Lower lobe of right lung (tissue), 2 donors: ENCODE measurements around the gene CD24. TPM values are rescaled to one million over a fixed set of nuclear protein-coding genes. Genes with fewer than 3 reads are reported as not detected.

Experiments used
- ATAC-seq, 2 donors: fragments of 200-7000 bp; cut with Tn5 transposase; one replicate each; pipeline ENCODE4 v1.9.1; 2020 to 2022; ENCODE audit warnings: mild to moderate bottlenecking in 2 of 2, moderate library complexity in 2 of 2
- DNase-seq: peaks from one replicate; pipeline ENCODE4 v3.0.0-alpha.2; 2020
- H3K27ac ChIP-seq: fragments of 200-600 bp; one replicate; pipeline ENCODE4 v1.8.0; 2022
- H3K27me3 ChIP-seq: fragments of 200-600 bp; one replicate; pipeline ENCODE4 v1.8.0; 2022; ENCODE audit warnings: low read depth
- H3K36me3 ChIP-seq: fragments of 200-600 bp; one replicate; pipeline ENCODE4 v1.8.0; 2022; ENCODE audit warnings: mild to moderate bottlenecking
- H3K4me1 ChIP-seq: fragments of 200-600 bp; one replicate; pipeline ENCODE4 v1.8.0; 2022
- H3K4me3 ChIP-seq: fragments of 200-600 bp; one replicate; pipeline ENCODE4 v1.8.0; 2022; ENCODE audit warnings: mild to moderate bottlenecking
- H3K9me3 ChIP-seq: fragments of 200-600 bp; one replicate; pipeline ENCODE4 v1.8.0; 2022
- intact Hi-C: fragments of 100-400 bp; cut with DNase I; formaldehyde crosslinking; loops from one replicate; pipeline ENCODE4 v1.11.0; 2022
- total RNA-seq: library from RNA; stranded (reverse); fragmentation: NEBNext Ultra II Directional; extraction: Animal tissue kit (Norgen Biotek cat#: 25700); gene quantifications from one replicate; pipeline ENCODE4 v1.2.1, GENCODE V29; 2021
- TF ChIP-seq, protein P1 (sequence below): fragments of 200-600 bp; IDR thresholded peaks from one replicate; pipeline ENCODE4 v1.8.0; 2022; ENCODE audit warnings: antibody characterized with exemption, mild to moderate bottlenecking
- donor health status: DM: no; HTN: yes; CAD: no; lungs with severe emphysema.

Gene CD24
- total RNA-seq, 1 donor from 2014 or later: 33.1 TPM

DNA sequence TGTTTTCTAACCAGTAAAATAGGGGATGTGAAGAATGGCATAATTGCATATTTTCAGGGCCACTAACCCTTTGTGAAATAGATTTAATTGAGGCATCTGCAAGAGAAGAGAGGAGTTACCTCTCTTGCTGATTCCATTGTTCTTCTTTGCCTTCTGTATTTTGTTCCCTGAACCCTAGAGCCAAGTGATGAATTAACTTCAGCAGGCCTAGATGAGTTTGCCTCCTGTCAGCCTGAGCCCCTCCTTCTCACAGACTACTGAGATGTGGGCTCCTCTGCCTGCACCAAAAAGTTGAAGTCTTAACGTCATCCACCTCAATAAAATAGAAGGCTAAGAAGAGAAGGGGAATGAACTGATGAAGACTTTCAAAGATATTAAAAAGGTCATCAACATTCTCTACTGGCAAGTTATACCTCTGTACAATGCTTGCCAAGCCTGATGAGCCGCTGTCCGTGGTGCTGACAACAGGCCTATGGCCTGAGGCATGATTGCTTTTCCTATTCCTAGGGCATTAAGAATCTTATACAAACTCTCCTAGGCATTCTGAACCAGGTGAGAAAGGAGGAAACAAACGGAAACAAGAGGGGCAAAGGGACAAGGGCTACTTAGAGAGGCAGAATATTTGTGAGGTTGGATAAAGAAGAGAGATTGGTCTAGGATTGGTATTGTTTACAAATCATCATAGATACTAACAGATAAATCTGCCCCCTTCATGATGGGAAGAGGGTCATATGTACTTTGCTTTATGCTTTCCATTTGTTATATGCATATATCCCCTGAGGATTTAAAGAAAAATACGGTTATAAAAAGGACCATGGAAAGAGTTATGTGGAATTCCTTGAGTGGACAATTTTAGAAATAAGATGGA lies 46.8 kb downstream of the CD24 start:
- ATAC-seq (no peak), DNase-seq (no peak)
- Histone ChIP-seq H3K27me3 (no peaks in the 10 kb centered on the region), H3K27ac (no peak overlapping the region), H3K36me3 (no peaks in the 10 kb centered on the region), H3K4me3 (no peak overlapping the region), H3K4me1 (no peaks in the 10 kb centered on the region), H3K9me3 (no peaks in the 10 kb centered on the region)
- intact Hi-C loops: no loop called here
- TF ChIP-seq, protein P1, sequence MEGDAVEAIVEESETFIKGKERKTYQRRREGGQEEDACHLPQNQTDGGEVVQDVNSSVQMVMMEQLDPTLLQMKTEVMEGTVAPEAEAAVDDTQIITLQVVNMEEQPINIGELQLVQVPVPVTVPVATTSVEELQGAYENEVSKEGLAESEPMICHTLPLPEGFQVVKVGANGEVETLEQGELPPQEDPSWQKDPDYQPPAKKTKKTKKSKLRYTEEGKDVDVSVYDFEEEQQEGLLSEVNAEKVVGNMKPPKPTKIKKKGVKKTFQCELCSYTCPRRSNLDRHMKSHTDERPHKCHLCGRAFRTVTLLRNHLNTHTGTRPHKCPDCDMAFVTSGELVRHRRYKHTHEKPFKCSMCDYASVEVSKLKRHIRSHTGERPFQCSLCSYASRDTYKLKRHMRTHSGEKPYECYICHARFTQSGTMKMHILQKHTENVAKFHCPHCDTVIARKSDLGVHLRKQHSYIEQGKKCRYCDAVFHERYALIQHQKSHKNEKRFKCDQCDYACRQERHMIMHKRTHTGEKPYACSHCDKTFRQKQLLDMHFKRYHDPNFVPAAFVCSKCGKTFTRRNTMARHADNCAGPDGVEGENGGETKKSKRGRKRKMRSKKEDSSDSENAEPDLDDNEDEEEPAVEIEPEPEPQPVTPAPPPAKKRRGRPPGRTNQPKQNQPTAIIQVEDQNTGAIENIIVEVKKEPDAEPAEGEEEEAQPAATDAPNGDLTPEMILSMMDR: no peak

- DNase-seq: no peak
- Histone ChIP-seq H3K36me3 (no peaks in the 10 kb centered on the region), H3K4me1 (no peaks in the 10 kb centered on the region), H3K27ac (no peak overlapping the region), H3K4me3 (no peak overlapping the region), H3K9me3 (no peaks in the 10 kb centered on the region), H3K27me3 (no peaks in the 10 kb centered on the region)
- no peak for ATAC-seq
- intact Hi-C loops: no loop called here
- TF ChIP-seq, protein P1: no peak
These were observed 48.6 kb downstream of the CD24 start for GRCh38 chr6:106925948-106926347.

DNA sequence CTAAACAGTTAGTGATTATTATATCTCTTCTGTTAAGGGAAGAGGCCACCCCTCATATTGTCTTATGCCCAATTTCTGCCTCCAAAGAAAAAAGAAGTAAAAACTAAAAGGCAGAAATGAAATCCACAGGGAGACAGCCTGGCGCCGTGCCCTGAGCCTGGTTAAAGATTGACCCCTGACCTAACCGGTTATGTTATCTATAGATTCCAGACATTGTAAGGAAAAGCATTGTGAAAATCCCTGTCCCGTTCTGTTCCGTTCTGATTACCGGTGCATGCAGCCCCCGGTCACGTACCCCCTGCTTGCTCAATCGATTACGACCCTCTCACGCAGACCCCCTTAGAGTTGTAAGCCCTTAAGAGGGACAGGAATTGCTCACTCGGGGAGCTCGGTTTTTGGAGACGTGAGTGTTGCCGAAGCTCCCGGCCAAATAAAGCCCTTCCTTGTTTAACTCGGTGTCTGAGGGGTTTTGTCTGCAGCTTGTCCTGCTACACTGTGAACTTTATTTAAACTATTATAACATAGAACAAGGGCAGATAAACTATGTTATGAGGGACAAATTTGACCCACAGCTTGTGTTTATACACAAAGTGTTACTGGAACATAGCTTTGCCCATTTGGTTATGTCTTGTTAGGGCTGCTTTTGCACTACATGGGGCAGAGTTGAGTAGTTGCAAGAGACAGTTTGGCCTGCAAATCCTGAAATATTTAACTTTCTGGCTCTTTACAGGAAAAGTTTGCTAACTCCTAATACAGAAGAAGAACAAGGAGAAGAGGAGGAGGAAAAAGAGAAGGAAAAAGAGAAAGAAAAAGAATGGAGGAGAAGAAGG lies 49.6 kb downstream of the CD24 start:
- no peaks in the 10 kb centered on the region for H3K36me3 ChIP-seq
- H3K9me3 ChIP-seq: no peaks in the 10 kb centered on the region
- TF ChIP-seq, protein P1: no peak
- intact Hi-C loops: no loop called here
- H3K27ac ChIP-seq: no peak overlapping the region
- H3K4me1 ChIP-seq: no peaks in the 10 kb centered on the region
- no peak for DNase-seq
- ATAC-seq: no peak
- H3K27me3 ChIP-seq: no peaks in the 10 kb centered on the region
- no peak overlapping the region for H3K4me3 ChIP-seq

DNA sequence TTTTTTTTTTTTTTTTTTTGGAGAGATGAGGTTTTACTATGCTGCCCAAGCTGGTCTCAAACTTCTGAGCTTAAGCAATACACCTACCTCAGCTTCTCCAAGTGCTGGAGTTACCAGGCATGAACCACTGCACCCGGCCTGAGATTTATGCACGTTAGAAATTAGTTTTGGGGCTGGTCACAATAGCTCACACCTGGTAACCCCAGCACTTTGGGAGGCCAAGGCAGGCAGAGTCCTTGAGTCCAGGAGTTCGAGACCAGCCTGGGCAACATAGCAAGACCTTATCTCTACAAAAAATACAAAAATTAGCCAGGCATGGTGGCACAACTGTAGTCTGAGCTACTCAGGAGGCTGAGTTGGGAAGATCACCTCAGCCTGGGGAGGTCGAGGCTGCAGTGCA lies 51.9 kb downstream of the CD24 start:
- Histone ChIP-seq H3K9me3 (no peaks in the 10 kb centered on the region), H3K36me3 (no peaks in the 10 kb centered on the region), H3K4me1 (no peaks in the 10 kb centered on the region), H3K4me3 (no peak overlapping the region), H3K27me3 (no peaks in the 10 kb centered on the region), H3K27ac (no peak overlapping the region)
- DNase-seq (no peak), ATAC-seq (no peak)
- TF ChIP-seq, protein P1: no peak
- intact Hi-C loops: no loop called here

Other genes with a start within 250 kb of the CD24 start
- 14.9 TPM for gene MTRES1, start 53.5 kb upstream of the CD24 start, total RNA-seq
- gene BEND3, start 140.8 kb upstream of the CD24 start, total RNA-seq: 3.1 TPM